GM11168 (cell line): ENCODE results near the gene ARHGAP45.

Experiments used
- in situ Hi-C: fragments of 300-500 bp; cut with MboI; formaldehyde crosslinking; loops from one replicate; pipeline ENCODE4 v1.12.0; 2022; ENCODE audit warnings: low sequenced_read_pairs; ENCODE audit not compliant: unreplicated experiment

The ARHGAP45 gene

GRCh38 chr19:1053176-1054101, 13.5 kb upstream of the ARHGAP45 start:
- in situ Hi-C loops: no loop called here

DNA sequence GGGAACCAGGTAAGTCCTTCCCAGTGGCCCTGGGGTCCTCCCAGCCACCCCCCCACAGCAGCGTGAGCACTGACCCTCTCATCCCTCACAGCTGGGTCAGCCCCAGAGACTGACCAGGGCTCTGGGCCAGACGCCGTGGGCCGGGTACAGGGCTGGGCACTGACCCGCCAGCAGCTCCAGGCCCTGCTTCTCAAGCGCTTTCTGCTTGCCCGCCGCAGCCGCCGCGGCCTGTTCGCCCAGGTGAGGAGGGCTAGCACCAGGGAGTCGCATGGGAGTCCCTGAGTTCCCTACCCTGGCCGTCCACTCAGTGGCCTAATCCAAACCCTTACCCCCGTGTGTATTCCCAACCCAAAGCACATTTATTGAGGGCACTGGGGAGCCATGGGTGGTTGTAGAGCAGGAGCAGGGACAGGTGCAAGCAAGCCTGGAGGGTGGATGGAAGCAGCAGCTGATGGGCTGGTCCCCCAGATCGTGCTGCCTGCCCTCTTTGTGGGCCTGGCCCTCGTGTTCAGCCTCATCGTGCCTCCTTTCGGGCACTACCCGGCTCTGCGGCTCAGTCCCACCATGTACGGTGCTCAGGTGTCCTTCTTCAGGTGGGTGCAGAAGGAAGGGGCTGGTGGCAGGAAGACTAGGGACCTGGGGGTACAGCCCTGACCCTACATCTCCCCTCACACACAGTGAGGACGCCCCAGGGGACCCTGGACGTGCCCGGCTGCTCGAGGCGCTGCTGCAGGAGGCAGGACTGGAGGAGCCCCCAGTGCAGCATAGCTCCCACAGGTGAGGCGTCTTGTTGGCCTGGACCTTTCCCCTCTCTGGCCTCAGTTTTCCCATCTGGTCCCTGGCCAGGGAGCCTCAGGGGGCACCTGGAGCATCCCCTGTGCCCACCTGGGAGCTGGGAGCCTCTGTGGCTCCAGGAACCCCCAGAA, 12.6 kb upstream of the ARHGAP45 start:
- in situ Hi-C loops: no loop called here

DNA sequence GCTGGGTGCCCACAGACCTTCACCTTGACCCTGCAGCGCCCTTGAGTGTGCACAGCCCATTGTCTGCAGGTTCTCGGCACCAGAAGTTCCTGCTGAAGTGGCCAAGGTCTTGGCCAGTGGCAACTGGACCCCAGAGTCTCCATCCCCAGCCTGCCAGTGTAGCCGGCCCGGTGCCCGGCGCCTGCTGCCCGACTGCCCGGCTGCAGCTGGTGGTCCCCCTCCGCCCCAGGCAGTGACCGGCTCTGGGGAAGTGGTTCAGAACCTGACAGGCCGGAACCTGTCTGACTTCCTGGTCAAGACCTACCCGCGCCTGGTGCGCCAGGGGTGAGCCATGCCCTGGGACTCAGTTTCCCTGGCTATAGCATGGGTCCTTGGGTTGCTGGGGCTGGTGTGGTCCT, 11.9 kb upstream of the ARHGAP45 start:
- in situ Hi-C loops: no loop called here

DNA sequence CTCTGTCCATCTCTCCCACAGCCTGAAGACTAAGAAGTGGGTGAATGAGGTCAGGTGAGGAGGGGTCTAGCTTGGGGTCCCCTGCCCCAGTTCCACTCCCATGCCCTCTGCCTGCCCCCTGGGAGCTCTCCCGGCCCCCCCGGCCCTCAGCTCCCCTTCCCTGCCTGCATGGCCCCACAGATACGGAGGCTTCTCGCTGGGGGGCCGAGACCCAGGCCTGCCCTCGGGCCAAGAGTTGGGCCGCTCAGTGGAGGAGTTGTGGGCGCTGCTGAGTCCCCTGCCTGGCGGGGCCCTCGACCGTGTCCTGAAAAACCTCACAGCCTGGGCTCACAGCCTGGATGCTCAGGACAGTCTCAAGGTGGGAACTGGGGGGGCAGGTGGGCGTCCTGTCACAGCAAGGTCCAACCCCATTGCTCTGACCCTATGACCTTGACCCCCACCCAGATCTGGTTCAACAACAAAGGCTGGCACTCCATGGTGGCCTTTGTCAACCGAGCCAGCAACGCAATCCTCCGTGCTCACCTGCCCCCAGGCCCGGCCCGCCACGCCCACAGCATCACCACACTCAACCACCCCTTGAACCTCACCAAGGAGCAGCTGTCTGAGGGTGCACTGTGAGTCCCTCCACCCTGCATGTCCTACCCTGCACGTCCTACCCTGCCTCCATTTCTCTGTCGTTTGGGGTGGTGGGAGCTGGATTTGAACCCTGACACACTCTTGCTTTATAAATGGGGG, 10.9 kb upstream of the ARHGAP45 start:
- in situ Hi-C loops: no loop called here

GRCh38 chr19:1057176-1057855, 9.7 kb upstream of the ARHGAP45 start:
- in situ Hi-C loops: no loop called here

GRCh38 chr19:1058112-1058511, 8.9 kb upstream of the ARHGAP45 start:
- in situ Hi-C loops: no loop called here

- in situ Hi-C loops: no loop called here
Observed at GRCh38 chr19:1060689-1061088, 6.3 kb upstream of the ARHGAP45 start.

DNA sequence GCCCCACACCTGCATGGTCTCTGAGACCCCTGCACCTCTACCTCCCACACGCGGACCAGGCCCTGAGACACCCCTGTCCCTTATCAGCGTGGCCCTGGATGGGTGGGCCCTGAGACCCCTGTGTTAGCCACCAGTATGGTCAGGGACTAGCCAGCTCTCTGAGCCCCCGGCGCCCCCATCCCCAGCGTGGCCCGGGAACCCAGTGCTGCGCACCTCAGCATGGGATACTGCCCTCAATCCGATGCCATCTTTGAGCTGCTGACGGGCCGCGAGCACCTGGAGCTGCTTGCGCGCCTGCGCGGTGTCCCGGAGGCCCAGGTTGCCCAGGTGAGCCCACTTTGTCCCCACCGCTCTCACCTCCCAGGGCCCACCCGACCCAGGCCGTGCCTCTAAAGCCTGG, 5.0 kb upstream of the ARHGAP45 start:
- in situ Hi-C loops: no loop called here

GRCh38 chr19:1062387-1063029, 4.5 kb upstream of the ARHGAP45 start:
- in situ Hi-C loops: no loop called here

GRCh38 chr19:1063030-1063908, 3.7 kb upstream of the ARHGAP45 start:
- in situ Hi-C loops: no loop called here

GRCh38 chr19:1063909-1064660, 2.9 kb upstream of the ARHGAP45 start:
- in situ Hi-C loops: no loop called here

DNA sequence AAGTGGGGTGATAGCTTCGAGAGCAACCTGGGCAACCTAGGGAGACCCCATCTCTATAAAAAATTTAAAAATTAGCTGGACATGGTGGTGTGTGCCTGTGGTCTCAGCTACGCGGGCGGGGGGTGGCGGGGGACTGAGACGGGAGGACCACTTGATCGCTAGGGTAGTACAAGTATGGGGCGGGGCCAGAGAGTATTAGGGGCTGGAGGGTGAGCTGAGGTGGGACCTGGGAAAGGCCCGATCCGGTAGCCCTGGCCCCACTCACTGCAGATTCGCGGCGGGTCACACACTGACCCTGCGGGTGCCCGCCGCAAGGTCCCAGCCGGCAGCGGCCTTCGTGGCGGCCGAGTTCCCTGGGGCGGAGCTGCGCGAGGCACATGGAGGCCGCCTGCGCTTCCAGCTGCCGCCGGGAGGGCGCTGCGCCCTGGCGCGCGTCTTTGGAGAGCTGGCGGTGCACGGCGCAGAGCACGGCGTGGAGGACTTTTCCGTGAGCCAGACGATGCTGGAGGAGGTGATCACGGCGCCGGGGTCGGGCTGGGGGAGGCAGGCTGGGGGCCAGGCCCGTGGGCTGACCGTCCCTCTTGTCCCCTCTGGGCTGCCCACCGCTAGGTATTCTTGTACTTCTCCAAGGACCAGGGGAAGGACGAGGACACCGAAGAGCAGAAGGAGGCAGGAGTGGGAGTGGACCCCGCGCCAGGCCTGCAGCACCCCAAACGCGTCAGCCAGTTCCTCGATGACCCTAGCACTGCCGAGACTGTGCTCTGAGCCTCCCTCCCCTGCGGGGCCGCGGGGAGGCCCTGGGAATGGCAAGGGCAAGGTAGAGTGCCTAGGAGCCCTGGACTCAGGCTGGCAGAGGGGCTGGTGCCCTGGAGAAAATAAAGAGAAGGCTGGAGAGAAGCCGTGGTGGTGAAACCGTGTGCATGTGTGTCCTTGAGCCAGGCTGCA, 2.0 kb upstream of the ARHGAP45 start:
- in situ Hi-C loops: no loop called here

- in situ Hi-C loops: no loop called here
Observed at GRCh38 chr19:1065606-1066109, 1.3 kb upstream of the ARHGAP45 start.

GRCh38 chr19:1066251-1066747, 668 bp upstream of the ARHGAP45 start:
- in situ Hi-C loops: no loop called here

DNA sequence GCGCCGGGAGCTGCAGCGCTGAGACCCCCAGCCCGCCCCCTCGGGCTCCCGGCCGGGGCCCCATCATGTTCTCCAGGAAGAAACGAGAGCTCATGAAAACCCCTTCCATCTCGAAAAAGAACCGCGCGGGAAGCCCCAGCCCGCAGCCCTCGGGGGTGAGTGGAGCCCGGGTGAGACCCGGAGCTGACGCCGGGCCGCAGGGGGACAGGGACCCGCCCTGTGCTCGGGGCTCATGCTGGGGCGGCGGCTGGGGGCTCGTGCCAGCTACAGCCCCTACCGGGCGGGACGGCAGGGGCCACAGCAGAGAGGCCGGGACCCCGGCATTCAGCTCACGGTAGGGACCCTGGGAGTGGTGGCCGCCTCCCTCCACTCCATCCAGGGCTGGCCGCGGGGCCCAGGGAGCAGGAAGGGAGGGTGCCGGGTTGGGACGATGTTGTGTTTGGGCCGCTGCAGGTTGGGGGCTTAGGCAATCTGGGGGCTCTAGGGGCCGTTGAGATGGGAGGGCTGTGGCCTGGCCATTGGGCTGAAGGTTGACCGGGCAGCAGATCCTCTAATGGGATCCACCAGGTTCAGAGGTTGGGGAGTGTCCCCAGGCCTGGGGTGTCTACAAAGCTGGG, 482 bp downstream of the ARHGAP45 start:
- in situ Hi-C loops: no loop called here
